ENCODE data around the gene SHC4.
A peak's percentile ranks its signal among the peaks of the same experiment; 100 is the strongest.
"Not testable (repeated sequence)": the region's sequence is repeated elsewhere in the genome, so short reads cannot be mapped to it uniquely, and the experiment has no call there.

SHC4 gene

DNA sequence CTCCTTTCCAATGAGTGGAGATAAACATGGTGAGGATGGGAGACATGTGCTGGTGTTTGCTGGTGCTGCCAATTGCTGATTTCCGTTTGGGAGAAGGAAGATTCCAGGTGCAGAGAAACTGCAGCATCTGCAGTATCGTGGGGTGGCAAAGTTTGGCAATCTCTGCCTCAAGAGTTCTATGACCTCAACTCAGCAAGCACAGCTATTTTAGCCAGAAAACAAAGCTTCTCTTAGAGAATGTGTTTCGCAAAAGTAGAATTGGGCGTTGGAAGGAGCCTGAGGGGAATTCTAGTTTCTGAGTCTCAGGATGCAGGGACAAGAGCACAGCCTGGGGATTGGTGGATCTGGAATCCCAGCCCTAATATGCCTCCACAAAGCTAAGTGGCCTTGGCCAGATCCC is 18.2 kb upstream of the SHC4 start:
- no peak for FAIRE-seq
- DNase-seq (ENCODE audit: insufficient read length, low spot score), result no peak

DNA sequence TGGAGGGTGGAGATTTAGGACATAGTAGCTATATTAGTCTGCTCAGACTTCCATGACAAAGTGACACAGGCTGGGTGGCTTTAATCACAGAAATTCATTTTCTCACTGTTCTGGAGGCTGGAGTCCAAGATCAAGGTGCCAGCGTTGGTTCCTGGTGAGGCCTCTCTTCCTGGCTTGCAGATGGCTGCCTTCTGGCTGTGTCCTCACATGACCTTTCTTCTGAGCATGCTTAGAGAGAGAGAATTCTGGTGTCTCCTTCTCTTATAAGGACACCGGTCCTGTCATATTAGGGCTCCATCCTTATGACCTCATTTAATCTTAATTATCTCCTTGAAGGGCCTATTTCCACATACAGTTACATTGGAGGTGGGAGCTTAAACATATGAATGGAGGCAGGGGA is 14.9 kb upstream of the SHC4 start:
- TF ChIP-seq, protein P1, sequence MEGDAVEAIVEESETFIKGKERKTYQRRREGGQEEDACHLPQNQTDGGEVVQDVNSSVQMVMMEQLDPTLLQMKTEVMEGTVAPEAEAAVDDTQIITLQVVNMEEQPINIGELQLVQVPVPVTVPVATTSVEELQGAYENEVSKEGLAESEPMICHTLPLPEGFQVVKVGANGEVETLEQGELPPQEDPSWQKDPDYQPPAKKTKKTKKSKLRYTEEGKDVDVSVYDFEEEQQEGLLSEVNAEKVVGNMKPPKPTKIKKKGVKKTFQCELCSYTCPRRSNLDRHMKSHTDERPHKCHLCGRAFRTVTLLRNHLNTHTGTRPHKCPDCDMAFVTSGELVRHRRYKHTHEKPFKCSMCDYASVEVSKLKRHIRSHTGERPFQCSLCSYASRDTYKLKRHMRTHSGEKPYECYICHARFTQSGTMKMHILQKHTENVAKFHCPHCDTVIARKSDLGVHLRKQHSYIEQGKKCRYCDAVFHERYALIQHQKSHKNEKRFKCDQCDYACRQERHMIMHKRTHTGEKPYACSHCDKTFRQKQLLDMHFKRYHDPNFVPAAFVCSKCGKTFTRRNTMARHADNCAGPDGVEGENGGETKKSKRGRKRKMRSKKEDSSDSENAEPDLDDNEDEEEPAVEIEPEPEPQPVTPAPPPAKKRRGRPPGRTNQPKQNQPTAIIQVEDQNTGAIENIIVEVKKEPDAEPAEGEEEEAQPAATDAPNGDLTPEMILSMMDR (IDR thresholded peaks at IDR 0.05; ENCODE audit: insufficient read depth, missing control alignments), result no peak
- DNase-seq (ENCODE audit: insufficient read length, low spot score) (no peak), FAIRE-seq (no peak)

More for the DNA sequence above, 18.2 kb upstream of the SHC4 start:
- TF ChIP-seq, protein P1 (IDR thresholded peaks at IDR 0.05; ENCODE audit: insufficient read depth, missing control alignments), result no peak

DNA sequence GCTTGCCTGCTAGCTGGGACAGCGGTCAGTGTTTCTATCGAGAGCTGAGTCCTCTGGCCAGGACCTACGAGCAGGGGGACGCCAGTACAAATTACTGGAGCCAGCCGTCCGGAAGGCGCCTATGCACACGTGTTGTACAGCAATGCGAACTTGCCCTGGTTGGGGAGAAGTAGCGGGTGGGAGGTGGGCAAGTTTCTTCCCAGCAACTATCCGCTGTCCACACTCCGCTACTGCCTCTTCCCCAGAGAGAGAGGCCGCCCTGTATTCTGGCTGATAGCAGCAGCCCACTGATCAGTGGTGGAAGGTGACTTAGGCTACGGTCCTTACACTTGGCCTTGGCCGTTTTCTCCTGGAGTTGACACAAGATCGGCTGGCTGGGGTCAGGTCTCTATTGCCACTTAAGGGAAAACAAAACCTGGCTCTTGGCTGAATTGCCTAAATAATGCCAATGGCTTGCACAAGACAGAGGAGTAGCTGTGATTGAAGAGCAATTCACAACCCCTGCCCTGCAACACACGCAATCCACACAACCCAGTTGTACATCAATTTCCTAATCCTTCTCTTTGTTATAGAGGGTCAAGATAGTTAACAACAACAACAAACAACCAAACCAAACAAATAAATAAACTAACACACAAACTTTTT is 12.8 kb upstream of the SHC4 start:
- no peak for DNase-seq (ENCODE audit: insufficient read length, low spot score)
- TF ChIP-seq, protein P1 (IDR thresholded peaks at IDR 0.05; ENCODE audit: insufficient read depth, missing control alignments), result no peak

DNA sequence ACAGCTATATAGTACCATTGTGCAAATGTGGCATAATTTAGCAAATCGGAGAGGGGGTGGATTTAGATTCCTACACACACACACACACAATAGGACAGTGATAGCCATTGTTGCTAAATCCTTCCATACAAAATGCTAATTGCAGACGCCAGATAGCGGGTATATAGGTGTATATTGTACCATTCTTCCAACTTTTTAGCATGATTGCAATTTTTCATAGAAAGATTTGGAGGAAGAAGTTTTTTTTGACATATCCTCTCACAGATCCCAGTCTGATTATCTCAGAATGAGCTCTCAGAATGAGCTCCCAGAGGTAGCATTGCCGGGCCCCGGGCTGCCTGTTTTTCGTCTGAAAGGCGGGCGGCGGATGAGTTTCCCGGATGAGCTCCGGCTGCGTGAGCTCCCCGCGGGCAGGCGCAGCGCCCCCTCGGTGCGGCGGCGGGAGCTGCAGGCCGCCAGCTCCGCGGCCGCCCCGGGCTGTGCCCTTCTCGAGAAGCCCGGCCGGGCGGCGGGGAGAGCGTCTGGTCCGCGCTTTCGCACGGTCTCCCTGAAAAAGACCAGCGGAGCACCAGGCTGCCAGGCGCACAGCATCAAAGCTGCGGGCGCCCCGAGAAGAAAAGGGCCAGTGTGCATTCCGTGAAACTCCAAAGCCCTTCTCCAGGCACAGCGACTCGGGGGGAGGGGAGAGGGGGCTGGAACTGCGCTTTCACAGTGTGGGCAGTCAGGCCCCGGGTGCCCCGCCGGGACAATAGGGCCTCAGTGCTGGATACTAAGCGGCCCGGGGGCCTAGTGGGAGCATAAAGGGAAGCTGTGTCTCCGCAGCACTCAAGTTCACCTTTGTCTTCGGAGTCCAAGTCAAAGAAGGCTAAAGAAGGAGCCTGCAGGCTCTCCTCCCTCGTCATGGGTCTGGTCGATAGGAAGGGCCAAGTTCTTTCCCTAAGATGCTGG is 12.0 kb upstream of the SHC4 start:
- TF ChIP-seq, protein P1 (IDR thresholded peaks at IDR 0.05; ENCODE audit: insufficient read depth, missing control alignments), result peak; percentile 63
- FAIRE-seq (no peak), DNase-seq (ENCODE audit: insufficient read length, low spot score) (peak; percentile 53)

More for the DNA sequence above, 12.8 kb upstream of the SHC4 start:
- no peak for FAIRE-seq

DNA sequence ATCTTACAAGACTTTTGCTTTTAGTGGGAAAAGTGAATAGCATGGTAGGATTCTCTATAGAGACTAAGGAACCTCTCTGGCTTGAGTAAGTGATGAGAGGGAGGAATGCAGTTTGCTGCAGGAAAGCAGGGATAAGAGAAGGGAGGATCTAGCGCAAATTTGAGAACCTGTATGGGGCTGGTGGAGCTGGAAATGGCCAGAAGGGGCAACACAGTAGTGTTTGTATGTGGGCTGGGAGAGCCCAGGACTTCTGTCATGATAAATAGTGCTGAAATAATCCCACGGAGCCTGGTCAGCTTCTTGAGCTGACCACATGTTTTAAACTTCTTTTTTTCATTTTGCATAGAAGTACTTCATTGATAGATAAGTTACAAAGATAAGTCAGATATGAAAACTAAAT is 11.2 kb upstream of the SHC4 start:
- TF ChIP-seq, protein P1 (IDR thresholded peaks at IDR 0.05; ENCODE audit: insufficient read depth, missing control alignments), result no peak
- FAIRE-seq (no peak), DNase-seq (ENCODE audit: insufficient read length, low spot score) (no peak)

DNA sequence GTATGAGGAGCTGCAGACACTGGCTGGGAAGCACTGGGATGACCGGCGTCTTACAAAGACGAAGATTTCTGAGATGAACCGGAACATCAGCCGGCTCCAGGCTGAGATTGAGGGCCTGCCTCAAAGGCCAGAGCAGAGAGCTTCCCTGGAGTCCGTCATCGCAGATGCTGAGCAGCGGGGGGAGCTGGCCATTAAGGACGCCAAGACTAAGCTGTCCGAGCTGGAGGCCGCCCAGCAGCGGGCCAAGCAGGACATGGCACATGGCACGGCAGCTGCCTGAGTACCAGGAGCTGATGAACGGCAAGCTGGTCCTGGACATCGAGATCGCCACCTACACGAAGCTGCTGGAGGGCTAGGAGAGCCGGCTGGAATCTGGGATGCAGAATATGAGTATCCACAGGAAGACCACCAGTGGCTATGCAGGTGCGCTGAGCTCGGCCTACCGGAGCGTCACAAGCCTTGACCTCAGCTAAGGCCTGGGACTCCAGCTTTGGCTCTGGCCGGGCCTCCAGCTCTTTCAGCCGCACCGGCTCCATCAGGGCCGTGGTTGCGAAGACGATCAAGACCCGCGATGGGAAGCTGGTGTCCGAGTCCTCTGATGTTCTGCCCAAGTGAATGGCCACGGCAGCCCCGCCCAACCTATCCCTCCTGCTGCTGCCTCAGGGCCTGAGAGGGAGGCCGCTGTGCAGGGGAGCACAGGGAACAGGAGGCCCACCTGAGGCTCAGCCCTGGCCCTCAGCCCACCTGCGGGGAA is 9.2 kb upstream of the SHC4 start:
- TF ChIP-seq, protein P1 (IDR thresholded peaks at IDR 0.05; ENCODE audit: insufficient read depth, missing control alignments), result no peak
- DNase-seq (ENCODE audit: insufficient read length, low spot score) (no peak), FAIRE-seq (no peak)

DNA sequence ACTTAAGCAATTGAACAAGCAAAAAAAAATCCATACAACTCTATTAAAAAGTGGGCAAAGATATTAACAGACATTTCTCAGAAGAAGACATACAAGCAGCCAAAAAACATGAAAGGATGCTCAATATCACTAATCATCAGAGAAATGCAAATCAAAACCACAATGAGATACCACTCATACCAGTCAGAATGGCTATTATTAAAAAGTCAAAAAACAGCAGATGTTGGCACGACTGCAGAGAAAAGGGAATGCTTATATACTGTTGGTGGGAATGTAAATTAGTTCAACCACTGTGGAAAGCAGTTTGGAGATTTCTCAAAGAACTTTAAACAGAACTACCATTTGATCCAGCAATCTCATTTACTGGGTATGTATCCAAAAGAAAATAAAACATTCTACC is 7.2 kb upstream of the SHC4 start:
- not testable (repeated sequence) for FAIRE-seq

More for the DNA sequence above, 7.2 kb upstream of the SHC4 start:
- not testable (repeated sequence) for DNase-seq (ENCODE audit: insufficient read length, low spot score)
